Activated CD4-positive, alpha-beta memory T cell treated with anti-CD3 and anti-CD28 coated beads for 36 hours (primary cell): ENCODE results near the gene RTN4RL2. TPM values are rescaled to one million over a fixed set of nuclear protein-coding genes. Genes with fewer than 3 reads are reported as not detected.

ENCODE experiments used
- CTCF ChIA-PET: fragments of 350-600 bp; sonication (Branson Sonifier 250); formaldehyde crosslinking; loops from one replicate; lab custom pipeline; 2021; ENCODE audit warnings: antibody characterized with exemption, inconsistent platforms; lab: Charles Lee
- POLR2A ChIA-PET: fragments of 350-600 bp; sonication (Branson Sonifier 250); formaldehyde crosslinking; loops from one replicate; lab custom pipeline; 2021; ENCODE audit warnings: antibody characterized with exemption; lab: Charles Lee
- DNase-seq: peaks from one replicate; pipeline ENCODE4 v3.0.0-alpha.2; 2020
- H3K27ac Mint-ChIP-seq: one replicate; pipeline ENCODE4 v1.8.0; 2021; ENCODE audit warnings: mixed read lengths
- H3K27me3 Mint-ChIP-seq: one replicate; pipeline ENCODE4 v1.8.0; 2021; ENCODE audit warnings: mixed read lengths
- H3K36me3 Mint-ChIP-seq: one replicate; pipeline ENCODE4 v1.8.0; 2021; ENCODE audit warnings: mixed read lengths
- H3K4me1 Mint-ChIP-seq: one replicate; pipeline ENCODE4 v1.8.0; 2021; ENCODE audit warnings: low read depth, mixed read lengths
- H3K4me3 Mint-ChIP-seq: one replicate; pipeline ENCODE4 v1.8.0; 2021; ENCODE audit warnings: mild to moderate bottlenecking, mixed read lengths
- H3K9me3 Mint-ChIP-seq: one replicate; pipeline ENCODE4 v1.8.0; 2021; ENCODE audit warnings: mixed read lengths
- intact Hi-C: fragments of 100-400 bp; cut with micrococcal nuclease; formaldehyde crosslinking; loops from one replicate; pipeline ENCODE4 v1.15.1; 2023
- total RNA-seq, 2 experiments: library from RNA; stranded (reverse); gene quantifications; one replicate each; pipeline ENCODE4 v1.2.3, GENCODE V29; 2021

Gene RTN4RL2
- total RNA-seq, 2 experiments from 2014 or later = 0.36 to 0.51 TPM

- H3K36me3 Mint-ChIP-seq = no peaks in the 10 kb centered on the region
- H3K4me3 Mint-ChIP-seq = peak overlapping the region; percentile 51
- H3K9me3 Mint-ChIP-seq = no peaks in the 10 kb centered on the region
- peak; percentile 84 for DNase-seq
- intact Hi-C loops = loop anchor here (1.0 to 5.0 kb wide), 3 partner anchors 23 to 70 kb away; no protein-coding TSS in a partner anchor
- ChIA-PET CTCF (interaction anchor here (0.7 to 6.7 kb wide), 49 partner anchors 8 to 315 kb away, joined by 3 to 185 read pairs (median 7); partner anchors contain the start of genes SLC43A1, SLC43A3, TIMM10 and UBE2L6), POLR2A (no interaction called here)
- no peak overlapping the region for H3K27ac Mint-ChIP-seq
- H3K4me1 Mint-ChIP-seq = peaks cover 25% of the 10 kb centered on the region
- H3K27me3 Mint-ChIP-seq = peaks cover 36% of the 10 kb centered on the region
These were observed 3.2 kb upstream of the RTN4RL2 start for GRCh38 chr11:57456960-57457642.

GRCh38 chr11:57457643-57458023 lies 2.7 kb upstream of the RTN4RL2 start:
- Mint-ChIP-seq H3K27me3 (peaks cover 39% of the 10 kb centered on the region), H3K4me1 (peaks cover 25% of the 10 kb centered on the region)
- POLR2A ChIA-PET = interaction anchor here (1.1 to 1.2 kb wide), 2 partner anchors 26 to 244 kb away, joined by 3 read pairs; no protein-coding TSS in a partner anchor

GRCh38 chr11:57458060-57458409 lies 2.3 kb upstream of the RTN4RL2 start:
- intact Hi-C loops = loop anchor here (1.0 to 5.0 kb wide), 5 partner anchors 34 to 187 kb away; partner anchors contain the start of gene SLC43A1
- Mint-ChIP-seq H3K27ac (no peak overlapping the region), H3K36me3 (no peaks in the 10 kb centered on the region), H3K4me3 (peak overlapping the region; percentile 20), H3K9me3 (no peaks in the 10 kb centered on the region), H3K27me3 (peaks cover 39% of the 10 kb centered on the region), H3K4me1 (peaks cover 25% of the 10 kb centered on the region)
- ChIA-PET CTCF (interaction anchor here (0.6 to 6.7 kb wide), 61 partner anchors 8 to 1066 kb away, joined by 3 to 185 read pairs (median 6); partner anchors contain the start of genes P2RX3, SLC43A1, SLC43A3 and TIMM10), POLR2A (interaction anchor here (1.1 to 1.2 kb wide), 2 partner anchors 26 to 244 kb away, joined by 3 read pairs; no protein-coding TSS in a partner anchor)
- no peak for DNase-seq

More at GRCh38 chr11:57457643-57458023, 2.7 kb upstream of the RTN4RL2 start:
- DNase-seq = no peak
- Mint-ChIP-seq H3K4me3 (peak overlapping the region; percentile 51), H3K9me3 (no peaks in the 10 kb centered on the region), H3K27ac (no peak overlapping the region), H3K36me3 (no peaks in the 10 kb centered on the region)
- CTCF ChIA-PET = interaction anchor here (0.6 to 6.7 kb wide), 58 partner anchors 8 to 1066 kb away, joined by 3 to 185 read pairs (median 6); partner anchors contain the start of genes P2RX3, SLC43A1, SLC43A3 and TIMM10
- intact Hi-C loops = loop anchor here (1.0 to 5.0 kb wide), 7 partner anchors 23 to 187 kb away; partner anchors contain the start of gene SLC43A1

- ChIA-PET CTCF (interaction anchor here (0.6 to 6.7 kb wide), 52 partner anchors 10 to 1065 kb away, joined by 3 to 185 read pairs (median 6); partner anchors contain the start of genes P2RX3, SLC43A1, SLC43A3 and TIMM10), POLR2A (interaction anchor here (1.1 to 1.2 kb wide), 2 partner anchors 25 to 243 kb away, joined by 3 read pairs; no protein-coding TSS in a partner anchor)
- Mint-ChIP-seq H3K27ac (no peak overlapping the region), H3K36me3 (no peaks in the 10 kb centered on the region), H3K27me3 (peaks cover 39% of the 10 kb centered on the region), H3K9me3 (no peaks in the 10 kb centered on the region), H3K4me1 (peaks cover 25% of the 10 kb centered on the region), H3K4me3 (peak overlapping the region; percentile 64)
- peak; percentile 63 for DNase-seq
- intact Hi-C loops = loop anchor here (1.0 to 5.0 kb wide), 5 partner anchors 34 to 186 kb away; partner anchors contain the start of gene SLC43A1
These were observed 1.7 kb upstream of the RTN4RL2 start for GRCh38 chr11:57458410-57459163.

- peak; percentile 50 for DNase-seq
- peak overlapping the region; percentile 75 for H3K4me3 Mint-ChIP-seq
- H3K4me1 Mint-ChIP-seq = peaks cover 25% of the 10 kb centered on the region
- H3K27ac Mint-ChIP-seq = no peak overlapping the region
- H3K36me3 Mint-ChIP-seq = no peaks in the 10 kb centered on the region
- intact Hi-C loops = loop anchor here (1.0 to 5.0 kb wide), 5 partner anchors 33 to 185 kb away; partner anchors contain the start of gene SLC43A1
- ChIA-PET POLR2A (interaction anchor here (0.6 to 1.3 kb wide), 3 partner anchors 15 to 72 kb away, joined by 3 read pairs; no protein-coding TSS in a partner anchor), CTCF (interaction anchor here (0.6 to 6.7 kb wide), 39 partner anchors 11 to 1064 kb away, joined by 3 to 185 read pairs (median 7); partner anchors contain the start of genes SLC43A1, SLC43A3 and TIMM10)
- H3K27me3 Mint-ChIP-seq = peaks cover 39% of the 10 kb centered on the region
- no peaks in the 10 kb centered on the region for H3K9me3 Mint-ChIP-seq
These were observed 935 bp upstream of the RTN4RL2 start for GRCh38 chr11:57459164-57460021.

GRCh38 chr11:57460758-57461749 lies 726 bp downstream of the RTN4RL2 start:
- H3K4me3 Mint-ChIP-seq = peak overlapping the region; percentile 23

GRCh38 chr11:57461841-57462489 lies 1.6 kb downstream of the RTN4RL2 start:
- CTCF ChIA-PET = interaction anchor here (0.8 to 1.9 kb wide), 2 partner anchors 31 to 106 kb away, joined by 3 to 5 read pairs; partner anchors contain the start of gene UBE2L6
- H3K4me3 Mint-ChIP-seq = no peak overlapping the region
- no peak for DNase-seq
- POLR2A ChIA-PET = no interaction called here
- no peaks in the 10 kb centered on the region for H3K9me3 Mint-ChIP-seq
- intact Hi-C loops = no loop called here
- H3K27me3 Mint-ChIP-seq = peaks cover 35% of the 10 kb centered on the region
- no peak overlapping the region for H3K27ac Mint-ChIP-seq
- H3K4me1 Mint-ChIP-seq = peaks cover 24% of the 10 kb centered on the region
- H3K36me3 Mint-ChIP-seq = no peaks in the 10 kb centered on the region

More at GRCh38 chr11:57460758-57461749, 726 bp downstream of the RTN4RL2 start:
- H3K9me3 Mint-ChIP-seq = no peaks in the 10 kb centered on the region
- H3K36me3 Mint-ChIP-seq = no peaks in the 10 kb centered on the region
- POLR2A ChIA-PET = interaction anchor here (1.2 kb wide), 1 partner anchor 12 kb away, joined by 3 read pairs; no protein-coding TSS in a partner anchor
- H3K27me3 Mint-ChIP-seq = peaks cover 36% of the 10 kb centered on the region
- H3K27ac Mint-ChIP-seq = no peak overlapping the region
- peaks cover 25% of the 10 kb centered on the region for H3K4me1 Mint-ChIP-seq
- no peak for DNase-seq
- CTCF ChIA-PET = interaction anchor here (0.7 to 6.7 kb wide), 11 partner anchors 13 to 126 kb away, joined by 3 to 185 read pairs (median 17); partner anchors contain the start of genes SLC43A1, SSRP1 and UBE2L6
- intact Hi-C loops = loop anchor here (1.0 kb wide), 1 partner anchor 36 kb away; no protein-coding TSS in a partner anchor

GRCh38 chr11:57462597-57462996 lies 2.3 kb downstream of the RTN4RL2 start:
- Mint-ChIP-seq H3K27me3 (peaks cover 31% of the 10 kb centered on the region), H3K27ac (no peak overlapping the region), H3K4me1 (peaks cover 20% of the 10 kb centered on the region), H3K9me3 (no peaks in the 10 kb centered on the region), H3K4me3 (no peak overlapping the region), H3K36me3 (no peaks in the 10 kb centered on the region)
- ChIA-PET POLR2A (no interaction called here), CTCF (interaction anchor here (1.1 to 1.6 kb wide), 2 partner anchors 10 to 18 kb away, joined by 3 to 5 read pairs; no protein-coding TSS in a partner anchor)
- no peak for DNase-seq
- intact Hi-C loops = no loop called here

- CTCF ChIA-PET = interaction anchor here (0.8 to 1.6 kb wide), 5 partner anchors 9 to 178 kb away, joined by 3 to 5 read pairs (median 3); no protein-coding TSS in a partner anchor
- intact Hi-C loops = no loop called here
- H3K27me3 Mint-ChIP-seq = peaks cover 23% of the 10 kb centered on the region
- no peak overlapping the region for H3K4me3 Mint-ChIP-seq
- no peaks in the 10 kb centered on the region for H3K36me3 Mint-ChIP-seq
- no peak overlapping the region for H3K27ac Mint-ChIP-seq
- POLR2A ChIA-PET = no interaction called here
- DNase-seq = no peak
- peaks cover 11% of the 10 kb centered on the region for H3K4me1 Mint-ChIP-seq
- no peaks in the 10 kb centered on the region for H3K9me3 Mint-ChIP-seq
These were observed 3.6 kb downstream of the RTN4RL2 start for GRCh38 chr11:57463671-57464538.
